ENCODE data around the gene TEX22. TPM values are rescaled to one million over a fixed set of nuclear protein-coding genes. Genes with fewer than 3 reads are reported as not detected.

The TEX22 gene
- total RNA-seq, 1 donor from 2014 or later, result not detected

- H3K79me2 ChIP-seq (ENCODE audit: low read depth), result no peaks in the 10 kb centered on the region
Measured at GRCh38 chr14:105391541-105391940, 6.8 kb upstream of the TEX22 start.

GRCh38 chr14:105392131-105393090 lies 5.9 kb upstream of the TEX22 start:
- peaks cover 7% of the 10 kb centered on the region for H3K4me1 Mint-ChIP-seq
- Histone ChIP-seq H3K79me2 (ENCODE audit: low read depth) (no peaks in the 10 kb centered on the region), H4K20me1 (ENCODE audit: low read depth) (no peaks in the 10 kb centered on the region), H2AFZ (replicated peaks) (no peak overlapping the region), H3K27ac (no peak overlapping the region), H3K9me3 (ENCODE audit: low read depth) (no peaks in the 10 kb centered on the region), H3K4me2 (no peak overlapping the region), H3K9ac (no peak overlapping the region), H3K4me3 (no peak overlapping the region), H3K36me3 (no peaks in the 10 kb centered on the region), H3K4me1 (no peaks in the 10 kb centered on the region), H3F3A (ENCODE audit: low read depth) (no peaks in the 10 kb centered on the region), H3K27me3 (peaks cover 4% of the 10 kb centered on the region)
- TF ChIP-seq EZH2 (IDR thresholded peaks at IDR 0.05), result no peak
- no peak for TF ChIP-seq CTCF (IDR thresholded peaks at IDR 0.05)
- no peak for TF ChIP-seq EZH2phosphoT487 (IDR thresholded peaks at IDR 0.05)
- H3K36me3 Mint-ChIP-seq, result peaks cover 1% of the 10 kb centered on the region
- H3K27me3 Mint-ChIP-seq (ENCODE audit: insufficient read depth, low read depth), result no peaks in the 10 kb centered on the region
- no peaks in the 10 kb centered on the region for H3K9me3 Mint-ChIP-seq
- H3K27ac Mint-ChIP-seq, result peak overlapping the region; percentile 57
- no peak for DNase-seq (ENCODE audit: low spot score)
- no peak overlapping the region for H3K4me3 Mint-ChIP-seq

More at GRCh38 chr14:105391541-105391940, 6.8 kb upstream of the TEX22 start:
- no peaks in the 10 kb centered on the region for H3K27me3 Mint-ChIP-seq (ENCODE audit: insufficient read depth, low read depth)
- H3K9ac ChIP-seq, result no peak overlapping the region
- no peak overlapping the region for H3K4me2 ChIP-seq
- DNase-seq (ENCODE audit: low spot score), result no peak
- no peaks in the 10 kb centered on the region for H3K36me3 ChIP-seq
- H3K4me3 ChIP-seq, result no peak overlapping the region
- H3K9me3 ChIP-seq (ENCODE audit: low read depth), result no peaks in the 10 kb centered on the region
- H4K20me1 ChIP-seq (ENCODE audit: low read depth), result no peaks in the 10 kb centered on the region
- TF ChIP-seq EZH2phosphoT487 (IDR thresholded peaks at IDR 0.05), result no peak
- no peak for TF ChIP-seq CTCF (IDR thresholded peaks at IDR 0.05)
- TF ChIP-seq EZH2 (IDR thresholded peaks at IDR 0.05), result no peak
- no peaks in the 10 kb centered on the region for H3K27me3 ChIP-seq
- H2AFZ ChIP-seq (replicated peaks), result no peak overlapping the region
- peaks cover 7% of the 10 kb centered on the region for H3K4me1 Mint-ChIP-seq
- no peak overlapping the region for H3K27ac ChIP-seq
- H3F3A ChIP-seq (ENCODE audit: low read depth), result no peaks in the 10 kb centered on the region
- H3K9me3 Mint-ChIP-seq, result no peaks in the 10 kb centered on the region
- H3K36me3 Mint-ChIP-seq, result peaks cover 1% of the 10 kb centered on the region
- H3K4me3 Mint-ChIP-seq, result no peak overlapping the region
- no peak overlapping the region for H3K27ac Mint-ChIP-seq
- H3K4me1 ChIP-seq, result no peaks in the 10 kb centered on the region

- Histone ChIP-seq H4K20me1 (ENCODE audit: low read depth) (no peaks in the 10 kb centered on the region), H3K4me3 (no peak overlapping the region), H2AFZ (replicated peaks) (no peak overlapping the region), H3K4me2 (no peak overlapping the region), H3K79me2 (ENCODE audit: low read depth) (no peaks in the 10 kb centered on the region), H3K4me1 (no peaks in the 10 kb centered on the region), H3K27ac (no peak overlapping the region), H3K27me3 (peaks cover 9% of the 10 kb centered on the region), H3K9ac (no peak overlapping the region), H3F3A (ENCODE audit: low read depth) (no peaks in the 10 kb centered on the region), H3K9me3 (ENCODE audit: low read depth) (no peaks in the 10 kb centered on the region), H3K36me3 (no peaks in the 10 kb centered on the region)
- Mint-ChIP-seq H3K27ac (no peak overlapping the region), H3K4me3 (no peak overlapping the region), H3K36me3 (peaks cover 1% of the 10 kb centered on the region), H3K9me3 (no peaks in the 10 kb centered on the region), H3K4me1 (peaks cover 12% of the 10 kb centered on the region), H3K27me3 (ENCODE audit: insufficient read depth, low read depth) (no peaks in the 10 kb centered on the region)
- TF ChIP-seq CTCF (IDR thresholded peaks at IDR 0.05), result no peak
- DNase-seq (ENCODE audit: low spot score), result no peak
Measured at GRCh38 chr14:105393151-105393550, 5.2 kb upstream of the TEX22 start.

Data from neural progenitor cell (in vitro differentiated cells).